NCI-H2227 treated with DMSO at 0.1 percent for 48 hours (cell line): ENCODE data around the gene CPLX4.
A peak's percentile ranks its signal among the peaks of the same experiment; 100 is the strongest.

Experiments used
- DNase-seq: peaks from one replicate; lab custom pipeline; 2025; lab: John Stamatoyannopoulos, UW

The CPLX4 gene

GRCh38 chr18:59318460-59319050 lies at the start of gene CPLX4:
Gene CPLX4 (minus strand): TSS chr18:59318649. CDS start chr18:59318462, 187 bp downstream.
- no peak for DNase-seq

GRCh38 chr18:59360381-59360780 lies 41.9 kb upstream of the CPLX4 start:
- DNase-seq, result no peak

- DNase-seq, result no peak
These were observed 41.1 kb upstream of the CPLX4 start for GRCh38 chr18:59359576-59359952.

- peak; percentile 93 for DNase-seq
These were observed 40.5 kb upstream of the CPLX4 start, which contains the start of gene LMAN1 for GRCh38 chr18:59358712-59359575. Gene LMAN1 (minus strand): TSS chr18:59359265. CDS start chr18:59359244, 21 bp downstream.

GRCh38 chr18:59358414-59358711 lies 39.9 kb upstream of the CPLX4 start:
- no peak for DNase-seq

GRCh38 chr18:59357928-59358327 lies 39.5 kb upstream of the CPLX4 start:
- no peak for DNase-seq

- DNase-seq, result no peak
These were observed 36.3 kb upstream of the CPLX4 start for GRCh38 chr18:59354731-59355130.

- no peak for DNase-seq
These were observed 34.7 kb upstream of the CPLX4 start for GRCh38 chr18:59353079-59353680.

GRCh38 chr18:59352250-59352855 lies 33.9 kb upstream of the CPLX4 start:
- DNase-seq, result no peak

GRCh38 chr18:59345556-59345955 lies 27.1 kb upstream of the CPLX4 start:
- DNase-seq, result no peak

- DNase-seq, result no peak
These were observed 26.5 kb upstream of the CPLX4 start for GRCh38 chr18:59344996-59345395.

- DNase-seq, result no peak
These were observed 25.5 kb upstream of the CPLX4 start for GRCh38 chr18:59343926-59344325.

GRCh38 chr18:59340817-59341216 lies 22.4 kb upstream of the CPLX4 start:
- DNase-seq, result no peak

GRCh38 chr18:59340312-59340711 lies 21.9 kb upstream of the CPLX4 start:
- no peak for DNase-seq

- DNase-seq, result no peak
These were observed 14.5 kb upstream of the CPLX4 start for GRCh38 chr18:59332986-59333385.

GRCh38 chr18:59328683-59329082 lies 10.2 kb upstream of the CPLX4 start:
- no peak for DNase-seq

GRCh38 chr18:59325965-59326364 lies 7.5 kb upstream of the CPLX4 start:
- DNase-seq, result no peak

GRCh38 chr18:59324623-59324971 lies 6.1 kb upstream of the CPLX4 start:
- DNase-seq, result no peak

- no peak for DNase-seq
These were observed 5.6 kb upstream of the CPLX4 start for GRCh38 chr18:59323931-59324622.

- DNase-seq, result no peak
These were observed 6.8 kb downstream of the CPLX4 start for GRCh38 chr18:59311631-59312030.

GRCh38 chr18:59308938-59309260 lies 9.6 kb downstream of the CPLX4 start:
- no peak for DNase-seq

GRCh38 chr18:59308248-59308937 lies 10.1 kb downstream of the CPLX4 start:
- DNase-seq, result peak; percentile 91
